OCI-LY1 (cell line): Measurements from ENCODE around the gene DNAJC3.

Source experiments
- H2AFZ ChIP-seq: fragments of 200-600 bp; sonication (generic), shearing (Covaris generic); 2 replicates; pipeline ENCODE4 v1.6.0; 2014; ENCODE audit warnings: antibody characterized with exemption, mild to moderate bottlenecking, low read length
- H3F3A ChIP-seq: fragments of 200-600 bp; sonication (generic), shearing (Covaris generic); 2 replicates; pipeline ENCODE4 v1.6.0; 2014; ENCODE audit warnings: mild to moderate bottlenecking, antibody characterized with exemption, low read length, moderate library complexity; ENCODE audit not compliant: insufficient read depth
- H3K27ac ChIP-seq: fragments of 200-600 bp; sonication (generic); 2 replicates; pipeline ENCODE4 v1.5.1; 2014; ENCODE audit warnings: low read length, mixed run types, mild to moderate bottlenecking, low read depth; ENCODE audit not compliant: poor library complexity, severe bottlenecking
- H3K27me3 ChIP-seq: fragments of 200-600 bp; sonication (generic); 2 replicates; pipeline ENCODE4 v1.6.0; 2014; ENCODE audit warnings: antibody characterized with exemption, mild to moderate bottlenecking, low read length, moderate library complexity; ENCODE audit not compliant: insufficient read depth
- H3K36me3 ChIP-seq: fragments of 200-600 bp; sonication (generic); 2 replicates; pipeline ENCODE4 v1.6.1; 2014; ENCODE audit warnings: mild to moderate bottlenecking, antibody characterized with exemption, low read length, moderate library complexity, mixed read lengths; ENCODE audit not compliant: insufficient read depth
- H3K4me1 ChIP-seq: fragments of 200-600 bp; sonication (generic); 2 replicates; pipeline ENCODE4 v1.5.1; 2014; ENCODE audit warnings: mild to moderate bottlenecking, low read length, moderate library complexity; ENCODE audit not compliant: insufficient read depth, severe bottlenecking
- H3K4me2 ChIP-seq: fragments of 200-600 bp; sonication (generic), shearing (Covaris generic); 2 replicates; pipeline ENCODE4 v1.6.1; 2014; ENCODE audit warnings: low read length
- H3K4me3 ChIP-seq: fragments of 200-600 bp; sonication (generic); 2 replicates; pipeline ENCODE4 v1.5.1; 2014; ENCODE audit warnings: low read length, low read depth, mild to moderate bottlenecking, mixed read lengths; ENCODE audit not compliant: poor library complexity, severe bottlenecking
- H3K79me2 ChIP-seq: fragments of 200-600 bp; shearing (Covaris generic); 2 replicates; pipeline ENCODE4 v1.6.1; 2016; ENCODE audit warnings: mixed run types, low read length, mixed read lengths; ENCODE audit not compliant: insufficient read depth
- H3K9ac ChIP-seq: fragments of 200-600 bp; sonication (generic), shearing (Covaris generic); 2 replicates; pipeline ENCODE4 v1.6.1; 2014; ENCODE audit warnings: mild to moderate bottlenecking, low read length, mixed read lengths
- H3K9me2 ChIP-seq: fragments of 200-600 bp; sonication (generic), shearing (Covaris generic); 2 replicates; pipeline ENCODE4 v1.6.1; 2014; ENCODE audit warnings: low read depth, mild to moderate bottlenecking, low read length, mixed read lengths
- H3K9me3 ChIP-seq: fragments of 200-600 bp; shearing (Covaris generic); 2 replicates; pipeline ENCODE4 v1.6.1; 2014; ENCODE audit warnings: low read length, mixed read lengths
- H4K20me1 ChIP-seq: fragments of 200-600 bp; sonication (generic), shearing (Covaris generic); 2 replicates; pipeline ENCODE4 v1.6.0; 2016; ENCODE audit warnings: mild to moderate bottlenecking, low read length; ENCODE audit not compliant: insufficient read depth
- EZH2 ChIP-seq: fragments of 200-600 bp; sonication (generic), shearing (Covaris generic); IDR thresholded peaks from 2 replicates; pipeline ENCODE4 v1.8.0; 2017; ENCODE audit warnings: borderline replicate concordance, mixed run types, mild to moderate bottlenecking, antibody characterized with exemption, low read length, moderate library complexity, mixed read lengths
- TF ChIP-seq, protein P1 (sequence below): fragments of 200-600 bp; sonication (generic), shearing (Covaris generic); IDR thresholded peaks from 2 replicates; pipeline ENCODE4 v1.5.1; 2017; ENCODE audit warnings: mild to moderate bottlenecking, antibody characterized with exemption, low read length, moderate library complexity, mixed read lengths

The DNAJC3 gene

DNA sequence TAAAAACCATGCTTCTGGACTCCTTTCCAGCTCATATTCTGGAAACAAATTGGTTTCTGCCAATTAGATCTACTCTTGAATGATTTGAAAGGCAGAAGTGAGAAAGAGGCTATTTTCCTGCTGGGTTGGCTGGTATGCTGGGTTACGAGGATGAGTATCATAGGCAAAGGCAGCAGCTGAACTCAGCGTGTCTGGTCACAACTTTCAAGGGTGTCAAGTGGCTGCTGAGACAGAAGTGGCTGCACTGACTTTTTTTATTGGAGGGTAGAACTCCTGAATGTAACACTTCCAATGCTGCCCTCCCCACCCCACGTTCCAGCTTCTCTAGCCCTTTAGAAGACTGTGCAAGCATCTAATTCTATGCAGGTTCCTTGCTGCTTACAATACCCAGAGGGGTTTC lies 24.1 kb upstream of the DNAJC3 start:
- no peaks in the 10 kb centered on the region for H3K9me3 ChIP-seq
- no peaks in the 10 kb centered on the region for H3K4me1 ChIP-seq
- H3K9ac ChIP-seq, result no peak overlapping the region
- no peak overlapping the region for H2AFZ ChIP-seq
- H3K4me2 ChIP-seq, result no peak overlapping the region
- H4K20me1 ChIP-seq, result no peaks in the 10 kb centered on the region
- no peaks in the 10 kb centered on the region; the same call in 1 of the 2 replicates for H3K27me3 ChIP-seq
- no peak overlapping the region for H3K27ac ChIP-seq
- H3K4me3 ChIP-seq, result no peak overlapping the region
- TF ChIP-seq, protein P1, sequence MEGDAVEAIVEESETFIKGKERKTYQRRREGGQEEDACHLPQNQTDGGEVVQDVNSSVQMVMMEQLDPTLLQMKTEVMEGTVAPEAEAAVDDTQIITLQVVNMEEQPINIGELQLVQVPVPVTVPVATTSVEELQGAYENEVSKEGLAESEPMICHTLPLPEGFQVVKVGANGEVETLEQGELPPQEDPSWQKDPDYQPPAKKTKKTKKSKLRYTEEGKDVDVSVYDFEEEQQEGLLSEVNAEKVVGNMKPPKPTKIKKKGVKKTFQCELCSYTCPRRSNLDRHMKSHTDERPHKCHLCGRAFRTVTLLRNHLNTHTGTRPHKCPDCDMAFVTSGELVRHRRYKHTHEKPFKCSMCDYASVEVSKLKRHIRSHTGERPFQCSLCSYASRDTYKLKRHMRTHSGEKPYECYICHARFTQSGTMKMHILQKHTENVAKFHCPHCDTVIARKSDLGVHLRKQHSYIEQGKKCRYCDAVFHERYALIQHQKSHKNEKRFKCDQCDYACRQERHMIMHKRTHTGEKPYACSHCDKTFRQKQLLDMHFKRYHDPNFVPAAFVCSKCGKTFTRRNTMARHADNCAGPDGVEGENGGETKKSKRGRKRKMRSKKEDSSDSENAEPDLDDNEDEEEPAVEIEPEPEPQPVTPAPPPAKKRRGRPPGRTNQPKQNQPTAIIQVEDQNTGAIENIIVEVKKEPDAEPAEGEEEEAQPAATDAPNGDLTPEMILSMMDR, result no peak
- no peak for TF ChIP-seq EZH2
- H3F3A ChIP-seq, result no peaks in the 10 kb centered on the region
- H3K9me2 ChIP-seq, result no peaks in the 10 kb centered on the region
- H3K36me3 ChIP-seq, result no peaks in the 10 kb centered on the region
- no peaks in the 10 kb centered on the region for H3K79me2 ChIP-seq

DNA sequence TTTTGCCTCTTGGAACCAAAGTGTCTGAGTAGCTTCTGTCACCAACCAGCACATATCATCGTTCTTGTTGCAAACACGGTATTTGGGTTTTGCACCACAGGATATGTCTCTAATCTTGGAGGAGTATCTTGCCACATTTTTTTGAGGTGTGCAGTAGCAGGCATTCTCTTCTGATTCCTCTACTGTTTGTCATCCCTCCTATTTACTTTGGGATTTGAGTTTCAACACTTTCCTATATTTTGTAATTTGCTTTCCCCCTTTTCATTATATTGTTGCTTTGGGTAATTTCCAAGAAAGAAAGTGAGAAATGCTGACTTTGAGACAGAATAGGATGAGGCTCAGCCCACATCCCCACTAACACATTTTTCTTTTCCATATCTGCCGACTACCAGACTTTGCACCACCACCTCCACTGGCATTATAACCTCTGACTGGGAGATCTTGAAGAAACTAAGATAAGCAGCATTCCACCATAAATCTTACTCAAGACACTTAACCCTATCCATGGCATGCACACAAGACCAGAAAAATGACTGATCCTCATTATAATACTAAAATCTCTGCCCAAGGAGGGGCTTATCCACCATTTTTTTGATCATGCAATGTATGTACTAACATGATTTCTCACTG lies 20.4 kb upstream of the DNAJC3 start:
- TF ChIP-seq, protein P1, result no peak
- TF ChIP-seq EZH2, result no peak
- Histone ChIP-seq H3K4me3 (no peak overlapping the region), H3K4me1 (no peaks in the 10 kb centered on the region), H3K9ac (no peak overlapping the region), H3K79me2 (no peaks in the 10 kb centered on the region), H3K27ac (no peak overlapping the region), H3K36me3 (no peaks in the 10 kb centered on the region), H3K4me2 (no peak overlapping the region), H3F3A (no peaks in the 10 kb centered on the region), H4K20me1 (no peaks in the 10 kb centered on the region), H3K27me3 (no peaks in the 10 kb centered on the region; the same call in 1 of the 2 replicates), H3K9me2 (no peaks in the 10 kb centered on the region), H2AFZ (no peak overlapping the region), H3K9me3 (no peaks in the 10 kb centered on the region)

DNA sequence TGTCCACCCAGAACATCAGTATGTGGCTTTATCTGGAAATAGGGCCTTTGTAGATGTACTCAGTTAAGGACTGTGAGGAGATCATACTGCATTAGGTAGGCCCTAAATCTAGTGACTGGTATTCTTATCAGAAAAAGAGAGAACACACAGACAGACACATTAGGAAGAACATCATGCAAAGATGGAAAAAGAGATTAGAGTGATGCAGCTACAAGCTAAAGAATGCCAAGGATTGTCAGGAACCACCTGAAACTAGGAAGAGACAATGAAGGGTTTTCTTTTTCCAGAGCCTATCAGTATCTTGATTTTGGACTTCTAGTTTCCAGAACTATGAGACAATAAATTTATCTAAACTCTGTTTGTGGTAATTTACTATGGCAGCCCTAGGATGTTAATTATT lies 17.4 kb upstream of the DNAJC3 start:
- H2AFZ ChIP-seq, result no peak overlapping the region
- no peaks in the 10 kb centered on the region; the same call in 1 of the 2 replicates for H3K9me3 ChIP-seq
- H3K36me3 ChIP-seq, result no peaks in the 10 kb centered on the region
- no peaks in the 10 kb centered on the region for H3K79me2 ChIP-seq
- H3F3A ChIP-seq, result no peaks in the 10 kb centered on the region
- H3K4me2 ChIP-seq, result no peak overlapping the region
- no peak for TF ChIP-seq EZH2
- TF ChIP-seq, protein P1, result no peak
- H3K4me3 ChIP-seq, result no peak overlapping the region
- no peaks in the 10 kb centered on the region for H3K4me1 ChIP-seq
- H3K27me3 ChIP-seq, result no peaks in the 10 kb centered on the region; the same call in 1 of the 2 replicates
- H4K20me1 ChIP-seq, result no peaks in the 10 kb centered on the region
- H3K9me2 ChIP-seq, result no peaks in the 10 kb centered on the region
- no peak overlapping the region for H3K9ac ChIP-seq
- H3K27ac ChIP-seq, result no peak overlapping the region
